CD8-positive, alpha-beta memory T cell (primary cell): ENCODE measurements around the gene DNAH7. TPM values are rescaled to one million over a fixed set of nuclear protein-coding genes. Genes with fewer than 3 reads are reported as not detected.

ENCODE experiments used
- CTCF ChIA-PET: fragments of 350-600 bp; sonication (Branson Sonifier 250); formaldehyde crosslinking; loops from one replicate; lab custom pipeline; 2021; ENCODE audit warnings: antibody characterized with exemption; lab: Charles Lee
- POLR2A ChIA-PET: fragments of 350-600 bp; sonication (Branson Sonifier 250); formaldehyde crosslinking; loops from one replicate; lab custom pipeline; 2021; ENCODE audit warnings: antibody characterized with exemption; lab: Charles Lee
- DNase-seq, 5 donors: peaks; one replicate each; pipeline versions ENCODE4 v3.0.0 to v3.0.0-alpha.2; 2020 to 2022; ENCODE audit warnings: mixed read lengths in 1 of 5
- H3K27ac ChIP-seq: one replicate; pipeline ENCODE4 v1.7.0; 2013; ENCODE audit warnings: low read depth, mild to moderate bottlenecking, low read length, moderate library complexity
- H3K27me3 ChIP-seq: 2 replicates; pipeline ENCODE4 v1.7.0; 2013; ENCODE audit warnings: low read length, mild to moderate bottlenecking; ENCODE audit not compliant: insufficient read depth, poor library complexity, severe bottlenecking
- H3K36me3 ChIP-seq: 2 replicates; pipeline ENCODE4 v1.7.0; 2013; ENCODE audit warnings: mild to moderate bottlenecking, low read length, moderate library complexity; ENCODE audit not compliant: insufficient read depth
- H3K4me1 ChIP-seq: 2 replicates; pipeline ENCODE4 v1.7.0; 2013; ENCODE audit warnings: mild to moderate bottlenecking, low read length, moderate library complexity; ENCODE audit not compliant: insufficient read depth
- H3K4me3 ChIP-seq: 2 replicates; pipeline ENCODE4 v1.7.0; 2013; ENCODE audit warnings: mild to moderate bottlenecking, low read length
- H3K9me3 ChIP-seq: 2 replicates; pipeline ENCODE4 v1.7.0; 2013; ENCODE audit warnings: mild to moderate bottlenecking, low read length
- H3K27ac Mint-ChIP-seq, 8 donors: one replicate each; pipeline ENCODE4 v1.8.0; 2020 to 2021; ENCODE audit warnings: mixed read lengths in 8 of 8, mild to moderate bottlenecking in 6 of 8, inconsistent platforms in 3 of 8, moderate library complexity in 3 of 8
- H3K27me3 Mint-ChIP-seq, 2 donors: one replicate each; pipeline ENCODE4 v1.8.0; 2020 to 2021; ENCODE audit warnings: mixed read lengths in 2 of 2, mild to moderate bottlenecking in 1 of 2, moderate library complexity in 1 of 2
- H3K36me3 Mint-ChIP-seq, 3 donors: one replicate each; pipeline ENCODE4 v1.8.0; 2020 to 2021; ENCODE audit warnings: mixed read lengths in 3 of 3, inconsistent platforms in 1 of 3, mild to moderate bottlenecking in 1 of 3
- H3K4me1 Mint-ChIP-seq, 3 donors: one replicate each; pipeline ENCODE4 v1.8.0; 2020 to 2021; ENCODE audit warnings: mixed read lengths in 3 of 3, inconsistent platforms in 1 of 3, mild to moderate bottlenecking in 1 of 3
- H3K4me3 Mint-ChIP-seq, 7 donors: one replicate each; pipeline ENCODE4 v1.8.0; 2020 to 2021; ENCODE audit warnings: mixed read lengths in 7 of 7, mild to moderate bottlenecking in 6 of 7, moderate library complexity in 4 of 7, inconsistent platforms in 2 of 7
- H3K9me3 Mint-ChIP-seq, 5 donors: one replicate each; pipeline ENCODE4 v1.8.0; 2020 to 2022; ENCODE audit warnings: mixed read lengths in 5 of 5, mild to moderate bottlenecking in 3 of 5, moderate library complexity in 2 of 5, inconsistent platforms in 1 of 5
- polyA plus RNA-seq: library from polyadenylated mRNA; unstranded; fragments of 300-500 nt; fragmentation: Illumina TruSeq; gene quantifications from one replicate; pipeline ENCODE4 v1.2.3, GENCODE V29; 2021
- total RNA-seq, 2 experiments: library from RNA; stranded (reverse); gene quantifications; one replicate each; pipeline ENCODE4 v1.2.3, GENCODE V29; 2021

The DNAH7 gene
- total and polyA plus RNA-seq, 3 experiments from 2014 or later: not detected

DNA sequence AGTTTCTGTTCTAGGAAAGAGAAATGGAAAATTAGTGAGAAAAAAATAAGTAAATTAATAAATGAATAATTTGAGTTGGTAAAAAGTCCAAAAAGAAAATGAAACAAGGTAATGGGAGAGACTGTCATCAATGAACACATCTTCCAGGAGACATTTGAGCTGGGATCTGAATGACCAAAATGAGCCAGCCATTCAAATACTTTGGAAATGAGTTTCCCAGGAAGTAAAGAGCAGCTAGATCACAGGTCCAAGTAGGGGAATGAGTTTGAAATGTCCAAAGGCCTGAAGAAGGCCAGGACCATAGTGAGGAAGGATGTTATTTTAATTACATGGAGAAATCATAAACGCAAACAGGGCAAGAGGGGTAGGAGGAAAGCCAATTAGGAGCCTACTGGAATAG lies 6.6 kb upstream of the DNAH7 start:
- Mint-ChIP-seq H3K9me3 (no peaks in the 10 kb centered on the region), H3K36me3 (no peaks in the 10 kb centered on the region), H3K27me3 (no peaks in the 10 kb centered on the region), H3K27ac (peak overlapping the region in 2 of 8 donors; percentile 13 to 33), H3K4me3 (no peak overlapping the region), H3K4me1 (peaks cover 3 to 24% (median 12%) of the 10 kb centered on the region in 3 donors)
- no peak overlapping the region for H3K27ac ChIP-seq
- no peak for DNase-seq
- no peaks in the 10 kb centered on the region for H3K36me3 ChIP-seq
- peaks cover 11% of the 10 kb centered on the region for H3K4me1 ChIP-seq
- no peaks in the 10 kb centered on the region for H3K27me3 ChIP-seq
- ChIA-PET POLR2A (no interaction called here), CTCF (interaction anchor here (1.1 to 5.7 kb wide), 2 partner anchors 78 to 262 kb away, joined by 3 to 56 read pairs; no protein-coding TSS in a partner anchor)
- H3K9me3 ChIP-seq: no peaks in the 10 kb centered on the region
- H3K4me3 ChIP-seq: no peak overlapping the region

- POLR2A ChIA-PET: no interaction called here
- DNase-seq: no peak
- Histone ChIP-seq H3K9me3 (no peaks in the 10 kb centered on the region), H3K36me3 (no peaks in the 10 kb centered on the region), H3K27ac (no peak overlapping the region), H3K4me3 (no peak overlapping the region), H3K4me1 (peaks cover 8% of the 10 kb centered on the region), H3K27me3 (no peaks in the 10 kb centered on the region)
- no peaks in the 10 kb centered on the region for H3K9me3 Mint-ChIP-seq
- H3K36me3 Mint-ChIP-seq: no peaks in the 10 kb centered on the region
- peaks cover 0 to 19% (median 6%) of the 10 kb centered on the region in 3 donors for H3K4me1 Mint-ChIP-seq
- CTCF ChIA-PET: interaction anchor here (1.0 to 5.7 kb wide), 4 partner anchors 78 to 263 kb away, joined by 3 to 56 read pairs (median 4); no protein-coding TSS in a partner anchor
- no peaks in the 10 kb centered on the region for H3K27me3 Mint-ChIP-seq
- no peak overlapping the region for H3K4me3 Mint-ChIP-seq
- no peak overlapping the region for H3K27ac Mint-ChIP-seq
These were observed 6.0 kb upstream of the DNAH7 start for GRCh38 chr2:196074631-196075030.

DNA sequence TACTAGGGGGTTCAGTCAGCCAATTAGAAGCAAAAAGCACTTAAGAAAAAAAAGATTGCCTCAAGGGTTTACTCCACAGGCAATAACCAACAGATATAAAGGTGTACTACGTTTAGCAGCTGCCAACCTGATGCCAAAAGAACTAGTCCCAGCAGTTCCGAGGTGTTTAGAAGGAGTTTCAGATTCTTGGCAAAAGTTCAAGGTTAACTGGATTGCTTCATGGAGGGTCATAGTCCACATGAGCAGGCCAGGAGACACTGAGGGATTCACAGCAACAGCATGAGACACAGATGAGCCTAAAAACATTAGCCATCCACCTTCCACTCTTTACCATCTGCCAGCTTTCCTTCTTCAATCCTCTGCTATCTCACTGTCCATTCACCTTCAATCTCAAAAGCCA lies 4.9 kb upstream of the DNAH7 start:
- POLR2A ChIA-PET: no interaction called here
- Histone ChIP-seq H3K36me3 (no peaks in the 10 kb centered on the region), H3K27me3 (no peaks in the 10 kb centered on the region), H3K9me3 (no peaks in the 10 kb centered on the region), H3K4me1 (peaks cover 9% of the 10 kb centered on the region), H3K4me3 (no peak overlapping the region), H3K27ac (no peak overlapping the region)
- Mint-ChIP-seq H3K36me3 (no peaks in the 10 kb centered on the region), H3K27ac (no peak overlapping the region), H3K4me1 (peaks cover 0 to 11% (median 8%) of the 10 kb centered on the region in 3 donors), H3K4me3 (no peak overlapping the region), H3K9me3 (no peaks in the 10 kb centered on the region), H3K27me3 (peaks cover 0 to under 1% of the 10 kb centered on the region in 2 donors)
- no peak for DNase-seq
- CTCF ChIA-PET: interaction anchor here (1.8 kb wide), 1 partner anchor 147 kb away, joined by 4 read pairs; no protein-coding TSS in a partner anchor

DNA sequence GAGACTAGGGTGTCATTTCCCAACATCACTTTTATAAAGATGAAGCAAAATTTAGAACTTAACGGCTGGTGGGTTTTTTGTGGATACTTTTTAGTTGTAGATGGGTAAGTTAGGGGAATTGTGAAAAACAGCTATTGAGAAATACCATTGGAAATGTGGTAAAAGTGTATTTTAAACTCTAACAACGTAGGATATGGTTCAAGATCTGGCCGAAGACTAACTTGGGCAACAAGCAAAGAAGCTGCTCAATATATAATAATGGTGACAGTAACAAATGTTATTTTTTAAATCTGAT lies 1.6 kb downstream of the DNAH7 start:
- no peaks in the 10 kb centered on the region for H3K9me3 ChIP-seq
- H3K4me1 Mint-ChIP-seq: peaks cover 9 to 18% (median 16%) of the 10 kb centered on the region in 3 donors
- ChIA-PET CTCF (interaction anchor here (1.0 to 5.3 kb wide), 12 partner anchors 10 to 569 kb away, joined by 3 to 70 read pairs (median 7); no protein-coding TSS in a partner anchor), POLR2A (interaction anchor here (1.8 kb wide), 1 partner anchor 410 kb away, joined by 7 read pairs; the partner anchor contains the start of gene SLC39A10)
- peaks cover 16% of the 10 kb centered on the region for H3K4me1 ChIP-seq
- H3K4me3 Mint-ChIP-seq: peak overlapping the region in 4 of 7 donors; percentile 9 to 52 (median 34)
- peaks cover 2 to 14% of the 10 kb centered on the region in 2 donors for H3K27me3 Mint-ChIP-seq
- no peak overlapping the region for H3K27ac ChIP-seq
- no peaks in the 10 kb centered on the region for H3K9me3 Mint-ChIP-seq
- no peak for DNase-seq
- peak overlapping the region in 5 of 8 donors; percentile 42 to 86 (median 83) for H3K27ac Mint-ChIP-seq
- H3K27me3 ChIP-seq: no peaks in the 10 kb centered on the region
- no peaks in the 10 kb centered on the region for H3K36me3 Mint-ChIP-seq
- no peaks in the 10 kb centered on the region for H3K36me3 ChIP-seq
- no peak overlapping the region for H3K4me3 ChIP-seq

- H3K4me3 Mint-ChIP-seq: peak overlapping the region in 4 of 7 donors; percentile 9 to 52 (median 34)
- no peaks in the 10 kb centered on the region for H3K36me3 Mint-ChIP-seq
- H3K27ac Mint-ChIP-seq: peak overlapping the region in 5 of 8 donors; percentile 42 to 86 (median 83)
- peaks cover 16% of the 10 kb centered on the region for H3K4me1 ChIP-seq
- H3K9me3 ChIP-seq: no peaks in the 10 kb centered on the region
- no peaks in the 10 kb centered on the region for H3K27me3 ChIP-seq
- peaks cover 2 to 14% of the 10 kb centered on the region in 2 donors for H3K27me3 Mint-ChIP-seq
- ChIA-PET POLR2A (no interaction called here), CTCF (interaction anchor here (1.0 to 5.3 kb wide), 9 partner anchors 9 to 568 kb away, joined by 3 to 70 read pairs (median 7); no protein-coding TSS in a partner anchor)
- no peaks in the 10 kb centered on the region for H3K9me3 Mint-ChIP-seq
- peak in 1 of 5 donors; percentile 30 for DNase-seq
- no peak overlapping the region for H3K4me3 ChIP-seq
- H3K27ac ChIP-seq: no peak overlapping the region
- H3K36me3 ChIP-seq: no peaks in the 10 kb centered on the region
- peaks cover 9 to 18% (median 16%) of the 10 kb centered on the region in 3 donors for H3K4me1 Mint-ChIP-seq
These were observed 2.1 kb downstream of the DNAH7 start for GRCh38 chr2:196066291-196067087.

GRCh38 chr2:196063773-196064172 lies 4.9 kb downstream of the DNAH7 start:
- CTCF ChIA-PET: interaction anchor here (1.4 kb wide), 1 partner anchor 390 kb away, joined by 3 read pairs; no protein-coding TSS in a partner anchor
- H3K9me3 Mint-ChIP-seq: no peaks in the 10 kb centered on the region
- no peaks in the 10 kb centered on the region for H3K9me3 ChIP-seq
- H3K27ac Mint-ChIP-seq: peak overlapping the region in 1 of 8 donors; percentile 4
- no peak overlapping the region for H3K4me3 ChIP-seq
- H3K36me3 ChIP-seq: no peaks in the 10 kb centered on the region
- no peaks in the 10 kb centered on the region for H3K36me3 Mint-ChIP-seq
- no peak for DNase-seq
- peaks cover 2 to 18% of the 10 kb centered on the region in 2 donors for H3K27me3 Mint-ChIP-seq
- H3K4me1 ChIP-seq: peaks cover 12% of the 10 kb centered on the region
- peaks cover 9 to 16% (median 13%) of the 10 kb centered on the region in 3 donors for H3K4me1 Mint-ChIP-seq
- no peaks in the 10 kb centered on the region for H3K27me3 ChIP-seq
- H3K27ac ChIP-seq: no peak overlapping the region
- H3K4me3 Mint-ChIP-seq: no peak overlapping the region
- POLR2A ChIA-PET: no interaction called here

DNA sequence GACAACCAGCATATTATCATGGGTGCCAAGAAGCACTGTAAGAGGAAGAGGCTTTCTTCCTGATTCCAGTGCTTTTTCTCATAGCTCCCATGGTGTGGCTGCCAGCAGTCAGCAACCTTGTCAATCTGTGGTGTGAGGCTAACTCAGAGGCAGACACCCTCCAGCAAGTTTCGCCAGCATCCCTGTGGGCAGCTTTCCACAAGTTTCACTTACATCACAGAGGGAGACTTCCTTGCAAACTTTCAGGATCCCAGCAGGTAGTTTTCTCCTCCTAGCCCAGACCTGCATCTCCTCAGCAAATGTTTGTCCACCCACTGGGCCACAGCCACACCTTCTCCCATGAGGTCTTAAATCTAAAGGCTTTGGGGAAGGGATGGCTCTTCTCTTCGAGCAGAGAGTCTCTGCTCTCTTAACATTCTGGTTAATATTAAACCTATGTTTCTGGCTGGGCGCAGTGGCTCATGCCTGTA lies 9.1 kb downstream of the DNAH7 start:
- no peaks in the 10 kb centered on the region for H3K9me3 Mint-ChIP-seq
- DNase-seq: no peak
- H3K36me3 Mint-ChIP-seq: no peaks in the 10 kb centered on the region
- Histone ChIP-seq H3K27ac (no peak overlapping the region), H3K9me3 (no peaks in the 10 kb centered on the region), H3K4me1 (no peaks in the 10 kb centered on the region), H3K4me3 (no peak overlapping the region), H3K27me3 (no peaks in the 10 kb centered on the region), H3K36me3 (no peaks in the 10 kb centered on the region)
- H3K27me3 Mint-ChIP-seq: peaks cover 5 to 20% of the 10 kb centered on the region in 2 donors
- POLR2A ChIA-PET: no interaction called here
- H3K4me3 Mint-ChIP-seq: no peak overlapping the region
- peak overlapping the region in 1 of 8 donors; percentile 68 for H3K27ac Mint-ChIP-seq
- no peaks in the 10 kb centered on the region for H3K4me1 Mint-ChIP-seq
- CTCF ChIA-PET: no interaction called here

DNA sequence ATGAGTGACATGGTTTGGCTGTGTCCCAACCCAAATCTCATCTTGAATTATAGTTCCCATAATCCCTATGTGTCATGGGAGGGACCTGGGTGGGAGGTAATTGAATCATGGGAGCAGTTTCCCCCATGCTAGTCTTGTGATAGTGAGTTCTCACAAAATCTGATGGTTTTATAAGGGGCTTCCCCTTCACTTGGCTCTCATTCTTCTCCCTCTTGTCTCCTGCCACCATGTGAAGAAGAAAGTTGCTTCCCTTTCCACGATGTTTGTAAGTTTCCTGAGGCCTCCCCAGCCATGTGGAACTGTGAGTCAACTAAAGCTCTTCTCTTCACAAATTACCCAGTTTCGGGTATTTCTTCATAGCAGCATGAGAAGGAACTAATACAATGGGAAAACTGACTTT lies 14.0 kb downstream of the DNAH7 start:
- no peaks in the 10 kb centered on the region for H3K9me3 ChIP-seq
- no peak for DNase-seq
- no peaks in the 10 kb centered on the region for H3K36me3 ChIP-seq
- no peaks in the 10 kb centered on the region for H3K4me1 ChIP-seq
- ChIA-PET POLR2A (no interaction called here), CTCF (interaction anchor here (0.7 kb wide), 1 partner anchor 13 kb away, joined by 3 read pairs; no protein-coding TSS in a partner anchor)
- no peaks in the 10 kb centered on the region for H3K27me3 ChIP-seq
- Mint-ChIP-seq H3K36me3 (no peaks in the 10 kb centered on the region), H3K4me3 (no peak overlapping the region), H3K27me3 (peaks cover 5 to 13% of the 10 kb centered on the region in 2 donors), H3K4me1 (no peaks in the 10 kb centered on the region), H3K27ac (no peak overlapping the region), H3K9me3 (no peaks in the 10 kb centered on the region)
- no peak overlapping the region for H3K27ac ChIP-seq
- no peak overlapping the region for H3K4me3 ChIP-seq
